Sigmoid colon (tissue), 4 donors: ENCODE measurements around the gene CRYGN.

ENCODE experiments used
- EP300 ChIP-seq, 4 donors: sonication (generic); formaldehyde crosslinking; IDR thresholded peaks; one replicate each; pipeline ENCODE4 v1.6.1; 2017; ENCODE audit warnings: antibody characterized with exemption in 4 of 4
- POLR2A ChIP-seq, 2 donors: fragments of 450-650 bp; IDR thresholded peaks; one replicate each; pipeline ENCODE4 v1.6.1; 2016; ENCODE audit warnings: antibody characterized with exemption in 2 of 2, mild to moderate bottlenecking in 2 of 2, moderate library complexity in 2 of 2
- POLR2AphosphoS5 ChIP-seq, 4 donors: sonication (generic); formaldehyde crosslinking; IDR thresholded peaks; one replicate each; pipeline ENCODE4 v1.6.1; 2017; ENCODE audit warnings: antibody characterized with exemption in 4 of 4
- TF ChIP-seq, protein P1 (sequence below), 4 experiments: fragments of 450-650 bp in 3 of 4; fragments of 200-600 bp in 1 of 4; IDR thresholded peaks; one replicate each; pipeline ENCODE4 v1.5.1; 2016 to 2019; ENCODE audit warnings: antibody characterized with exemption in 4 of 4, mild to moderate bottlenecking in 3 of 4, moderate library complexity in 2 of 4

DNA sequence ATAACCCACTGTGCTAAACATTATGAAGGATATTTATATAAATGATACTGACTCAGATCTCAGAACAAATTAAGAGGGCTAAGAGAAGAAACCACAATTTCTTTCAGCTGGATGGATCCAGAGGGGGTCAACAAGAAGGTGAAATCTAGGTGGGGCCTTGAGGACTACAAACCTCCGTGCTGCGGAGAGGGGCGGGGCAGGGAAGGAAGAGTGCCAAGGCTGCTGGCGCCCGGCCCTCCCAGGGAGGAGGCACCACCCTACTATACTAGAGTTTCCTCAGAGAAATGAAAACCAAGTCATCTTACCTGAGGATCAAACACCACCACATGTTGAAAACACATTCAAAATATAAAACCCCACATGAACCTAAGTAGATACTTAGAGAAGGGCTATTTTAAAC, 29.3 kb upstream of the CRYGN start:
- TF ChIP-seq, protein P1, sequence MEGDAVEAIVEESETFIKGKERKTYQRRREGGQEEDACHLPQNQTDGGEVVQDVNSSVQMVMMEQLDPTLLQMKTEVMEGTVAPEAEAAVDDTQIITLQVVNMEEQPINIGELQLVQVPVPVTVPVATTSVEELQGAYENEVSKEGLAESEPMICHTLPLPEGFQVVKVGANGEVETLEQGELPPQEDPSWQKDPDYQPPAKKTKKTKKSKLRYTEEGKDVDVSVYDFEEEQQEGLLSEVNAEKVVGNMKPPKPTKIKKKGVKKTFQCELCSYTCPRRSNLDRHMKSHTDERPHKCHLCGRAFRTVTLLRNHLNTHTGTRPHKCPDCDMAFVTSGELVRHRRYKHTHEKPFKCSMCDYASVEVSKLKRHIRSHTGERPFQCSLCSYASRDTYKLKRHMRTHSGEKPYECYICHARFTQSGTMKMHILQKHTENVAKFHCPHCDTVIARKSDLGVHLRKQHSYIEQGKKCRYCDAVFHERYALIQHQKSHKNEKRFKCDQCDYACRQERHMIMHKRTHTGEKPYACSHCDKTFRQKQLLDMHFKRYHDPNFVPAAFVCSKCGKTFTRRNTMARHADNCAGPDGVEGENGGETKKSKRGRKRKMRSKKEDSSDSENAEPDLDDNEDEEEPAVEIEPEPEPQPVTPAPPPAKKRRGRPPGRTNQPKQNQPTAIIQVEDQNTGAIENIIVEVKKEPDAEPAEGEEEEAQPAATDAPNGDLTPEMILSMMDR (IDR thresholded peaks at IDR 0.05), result no peak
- TF ChIP-seq POLR2A (IDR thresholded peaks at IDR 0.05) (no peak), POLR2AphosphoS5 (IDR thresholded peaks at IDR 0.05) (no peak), EP300 (IDR thresholded peaks at IDR 0.05) (no peak)
